AG10803 (cell line): ENCODE measurements around the gene DGKG.

Experiments
- DNase-seq: peaks from one replicate; pipeline ENCODE4 v3.0.0; 2010; ENCODE audit warnings: low read depth
- H3K4me3 ChIP-seq: 2 replicates; pipeline ENCODE4 v1.5.1; 2011; ENCODE audit warnings: mild to moderate bottlenecking, low read length, control low read depth
- TF ChIP-seq, protein P1 (sequence below): conservative IDR thresholded peaks from 2 replicates; pipeline ENCODE4 v1.5.1; 2011; ENCODE audit warnings: mild to moderate bottlenecking, low read length, control low read depth, inconsistent platforms

DGKG gene

GRCh38 chr3:186333256-186333655, 28.8 kb downstream of the DGKG start:
- H3K4me3 ChIP-seq, result no peak overlapping the region
- TF ChIP-seq, protein P1, sequence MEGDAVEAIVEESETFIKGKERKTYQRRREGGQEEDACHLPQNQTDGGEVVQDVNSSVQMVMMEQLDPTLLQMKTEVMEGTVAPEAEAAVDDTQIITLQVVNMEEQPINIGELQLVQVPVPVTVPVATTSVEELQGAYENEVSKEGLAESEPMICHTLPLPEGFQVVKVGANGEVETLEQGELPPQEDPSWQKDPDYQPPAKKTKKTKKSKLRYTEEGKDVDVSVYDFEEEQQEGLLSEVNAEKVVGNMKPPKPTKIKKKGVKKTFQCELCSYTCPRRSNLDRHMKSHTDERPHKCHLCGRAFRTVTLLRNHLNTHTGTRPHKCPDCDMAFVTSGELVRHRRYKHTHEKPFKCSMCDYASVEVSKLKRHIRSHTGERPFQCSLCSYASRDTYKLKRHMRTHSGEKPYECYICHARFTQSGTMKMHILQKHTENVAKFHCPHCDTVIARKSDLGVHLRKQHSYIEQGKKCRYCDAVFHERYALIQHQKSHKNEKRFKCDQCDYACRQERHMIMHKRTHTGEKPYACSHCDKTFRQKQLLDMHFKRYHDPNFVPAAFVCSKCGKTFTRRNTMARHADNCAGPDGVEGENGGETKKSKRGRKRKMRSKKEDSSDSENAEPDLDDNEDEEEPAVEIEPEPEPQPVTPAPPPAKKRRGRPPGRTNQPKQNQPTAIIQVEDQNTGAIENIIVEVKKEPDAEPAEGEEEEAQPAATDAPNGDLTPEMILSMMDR, result no peak
- DNase-seq, result no peak

DNA sequence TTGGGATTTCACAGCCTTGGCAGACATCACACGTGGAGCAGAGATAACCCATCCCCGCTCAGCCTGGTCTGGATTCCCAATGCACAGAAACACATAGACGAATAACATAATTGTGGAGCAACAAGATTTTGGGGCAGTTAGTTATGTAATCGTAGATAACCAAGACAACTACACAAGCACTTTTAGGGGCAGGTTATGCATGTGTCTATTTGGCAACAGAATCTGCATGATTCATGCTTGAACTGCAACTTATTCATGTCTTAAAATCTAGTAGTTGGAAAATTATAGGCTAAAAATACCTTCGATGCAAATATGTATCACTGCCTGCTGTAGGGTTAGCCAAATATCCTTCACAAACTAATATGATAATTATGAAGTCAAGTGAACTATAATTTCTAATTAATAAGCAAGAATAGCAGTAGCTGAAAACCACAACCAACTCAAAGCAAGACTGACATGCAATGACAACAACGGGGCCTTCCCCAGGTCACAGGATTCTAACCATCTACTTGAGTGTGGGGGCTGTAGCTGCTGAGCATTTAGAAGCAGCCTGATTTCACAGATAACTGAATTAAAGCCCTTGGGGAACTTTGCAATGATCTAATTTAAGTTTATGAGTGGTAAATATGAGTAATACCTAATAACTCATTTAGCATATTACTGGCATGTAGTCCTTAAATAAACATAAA, 31.1 kb downstream of the DGKG start:
- TF ChIP-seq, protein P1, result no peak
- DNase-seq, result no peak
- no peak overlapping the region for H3K4me3 ChIP-seq

DNA sequence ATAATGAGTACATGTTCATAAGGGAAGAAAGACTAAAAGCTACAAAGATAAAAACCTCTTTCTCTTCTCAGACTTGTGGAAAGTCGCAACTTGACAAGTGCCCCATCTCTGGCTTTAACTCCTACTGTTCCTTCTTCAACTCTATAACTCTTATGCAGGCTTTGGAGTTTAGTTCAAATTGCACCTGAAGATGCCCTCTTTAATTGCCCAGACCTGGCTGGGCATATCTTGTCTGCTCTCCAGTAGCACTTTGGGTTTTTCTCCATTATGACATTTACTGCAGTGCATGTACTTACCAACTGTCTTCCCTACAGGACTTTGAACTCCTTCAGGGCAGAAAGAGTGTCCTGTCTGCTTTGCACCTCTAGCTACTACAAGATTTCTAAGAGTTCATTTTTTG, 32.4 kb downstream of the DGKG start:
- no peak for DNase-seq

DNA sequence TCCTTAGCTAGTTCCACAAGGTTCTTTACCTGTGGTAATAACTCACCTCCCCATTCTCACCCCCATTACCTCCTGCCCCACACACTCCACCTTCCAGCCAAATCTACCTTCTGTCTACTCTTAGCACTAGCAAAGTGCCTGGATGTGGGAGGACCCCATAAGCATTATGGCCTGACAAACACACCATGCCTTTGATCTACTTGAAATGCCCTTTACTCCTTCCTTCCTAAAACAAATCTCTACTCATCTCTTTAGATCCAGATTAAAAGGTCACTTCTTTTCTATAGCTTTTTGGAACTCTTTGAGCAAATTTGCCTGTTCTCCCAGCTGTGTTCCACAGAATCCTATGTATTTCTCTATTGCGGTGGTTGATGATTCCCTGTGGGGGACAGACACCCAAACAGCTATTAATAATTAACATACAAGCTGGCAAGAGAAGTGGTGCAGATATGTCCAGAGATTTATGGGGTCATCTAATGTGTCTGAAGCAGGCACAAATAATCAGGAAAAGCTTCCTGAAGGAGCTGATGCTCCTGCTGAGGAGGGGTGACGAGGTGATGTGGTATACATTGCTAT, 34.0 kb downstream of the DGKG start:
- no peak for DNase-seq
- no peak overlapping the region for H3K4me3 ChIP-seq
- TF ChIP-seq, protein P1, result no peak

More for the DNA sequence above, 32.4 kb downstream of the DGKG start:
- no peak overlapping the region for H3K4me3 ChIP-seq
- TF ChIP-seq, protein P1, result no peak

- TF ChIP-seq, protein P1, result no peak
- no peak for DNase-seq
- H3K4me3 ChIP-seq, result no peak overlapping the region
Observed at GRCh38 chr3:186322761-186323160, 39.3 kb downstream of the DGKG start.

- TF ChIP-seq, protein P1, result no peak
- no peak overlapping the region for H3K4me3 ChIP-seq
- DNase-seq, result no peak
Observed at GRCh38 chr3:186321746-186322145, 40.3 kb downstream of the DGKG start.
